Spleen (tissue), 11 donors: ENCODE results near the gene TMEM54. TPM values are rescaled to one million over a fixed set of nuclear protein-coding genes. Genes with fewer than 3 reads are reported as not detected.

Source experiments
- DNase-seq: peaks from one replicate; pipeline ENCODE4 v3.0.0-alpha.2; 2020
- H3K27ac ChIP-seq, 8 donors: fragments of 200-600 bp; sonication (generic) in 7 of 8; 1 replicate in 4 of 8; 2 replicates in 4 of 8; pipeline versions ENCODE4 v1.5.0 to v1.8.0; 2016 to 2021; ENCODE audit warnings: inconsistent platforms in 4 of 8, mild to moderate bottlenecking in 4 of 8, moderate library complexity in 1 of 8
- H3K27me3 ChIP-seq, 7 donors: fragments of 200-600 bp; sonication (generic) in 6 of 7; replicated peaks in 1 of 7; 1 replicate in 4 of 7; 2 replicates in 3 of 7; pipeline versions ENCODE4 v1.5.0 to v1.8.0; 2016 to 2021; ENCODE audit warnings: inconsistent platforms in 3 of 7, mild to moderate bottlenecking in 1 of 7
- H3K36me3 ChIP-seq, 6 donors: fragments of 200-600 bp; sonication (generic) in 5 of 6; 1 replicate in 4 of 6; 2 replicates in 2 of 6; pipeline versions ENCODE4 v1.5.0 to v1.8.0; 2016 to 2021; ENCODE audit warnings: inconsistent platforms in 2 of 6
- H3K4me1 ChIP-seq, 6 donors: fragments of 200-600 bp; sonication (generic) in 5 of 6; 1 replicate in 3 of 6; 2 replicates in 3 of 6; pipeline versions ENCODE4 v1.5.0 to v1.8.0; 2016 to 2021; ENCODE audit warnings: inconsistent platforms in 3 of 6
- H3K4me3 ChIP-seq, 8 donors: fragments of 200-600 bp; sonication (generic) in 7 of 8; 1 replicate in 4 of 8; 2 replicates in 4 of 8; pipeline versions ENCODE4 v1.5.0 to v1.8.0; 2016 to 2021; ENCODE audit warnings: inconsistent platforms in 4 of 8, mild to moderate bottlenecking in 4 of 8, moderate library complexity in 2 of 8
- H3K9me3 ChIP-seq, 8 donors: fragments of 200-600 bp; sonication (generic) in 7 of 8; 1 replicate in 4 of 8; 2 replicates in 4 of 8; pipeline versions ENCODE4 v1.5.0 to v1.8.0; 2016 to 2021; ENCODE audit warnings: inconsistent platforms in 4 of 8
- POLR2A ChIP-seq, 3 donors: fragments of 450-650 bp; IDR thresholded peaks; one replicate each; pipeline ENCODE4 v1.5.1; 2017; ENCODE audit warnings: antibody characterized with exemption in 3 of 3, mild to moderate bottlenecking in 1 of 3
- POLR2AphosphoS5 ChIP-seq, 3 donors: sonication (generic); formaldehyde crosslinking; IDR thresholded peaks; one replicate each; pipeline ENCODE4 v1.5.1; 2017; ENCODE audit warnings: antibody characterized with exemption in 3 of 3
- WGBS, 5 donors: extraction: QIAGEN DNeasy Blood & Tissue Kit in 3 of 5; methylation state at CpG; one replicate each; pipeline versions ENCODE4 v1.1.5 to v1.1.7; 2013 to 2018; 5-methylcytosine and 5-hydroxymethylcytosine counted together
- intact Hi-C: fragments of 100-400 bp; cut with DNase I; formaldehyde crosslinking; loops from one replicate; pipeline ENCODE4 v1.15.0; 2023; ENCODE audit warnings: low total_unique reads
- polyA plus RNA-seq, 3 donors: library from polyadenylated mRNA; stranded (reverse); fragments of 200-250 nt; gene quantifications; one replicate each; pipeline ENCODE4 v1.2.1, GENCODE V29; 2013
- total RNA-seq, 7 donors: library from RNA; depleted of rRNA in 3 of 7; stranded (reverse); fragments of >200 nt in 3 of 7; fragmentation: NEBNext Ultra II Directional in 4 of 7; extraction: Animal tissue kit (Norgen Biotek cat#: 25700) in 4 of 7; gene quantifications; one replicate each; pipeline versions ENCODE4 v1.1.0 to v1.2.1, GENCODE V29; 2016 to 2021
- TF ChIP-seq, protein P1 (sequence below), 11 experiments: fragments of 200-600 bp in 7 of 11; fragments of 450-650 bp in 4 of 11; sonication (generic) in 4 of 11; IDR thresholded peaks in 8 of 11; conservative IDR thresholded peaks in 3 of 11; 1 replicate in 7 of 11; 2 replicates in 4 of 11; pipeline versions ENCODE4 v1.4.0 to v1.8.0; 2016 to 2021; ENCODE audit warnings: antibody characterized with exemption in 11 of 11, inconsistent platforms in 4 of 11, mild to moderate bottlenecking in 1 of 11
- donor health status: healthy with polysubstance abuse.
- donor health status: DM: no; HTN: no; CAD: no; lungs with moderate emphysema.
- donor health status: DM: no; HTN: no; CAD: no.
- donor health status: Bipolar disorder and iron deficiency.
- donor health status: healthy.
- donor health status: DM: no; HTN: no; CAD: no.
- donor health status: DM: yes; HTN: yes; CAD: no.

TMEM54 gene
- total and polyA plus RNA-seq, 10 donors = 4.3 to 24.6 (median 11.5) TPM

DNA sequence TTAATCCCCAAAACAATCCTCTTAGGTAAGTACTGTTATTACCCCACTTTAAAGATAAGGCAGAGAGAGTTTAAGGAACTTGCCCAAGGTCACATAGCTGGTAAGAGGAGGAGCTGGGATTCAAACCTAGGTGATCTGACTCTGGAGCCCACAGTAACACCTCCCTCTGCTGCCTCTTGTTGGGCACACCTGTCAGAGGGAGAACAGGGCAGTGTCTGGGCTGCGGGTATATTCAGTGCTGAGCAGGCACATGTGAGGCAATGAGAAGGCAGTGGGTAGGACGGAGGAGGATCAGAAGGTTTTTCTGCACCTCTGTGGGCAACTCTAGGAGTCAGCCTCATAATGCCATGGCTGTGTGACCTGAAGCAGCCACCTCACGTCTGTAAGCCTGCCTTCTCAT is 13.1 kb downstream of the TMEM54 start:
- intact Hi-C loops = no loop called here
- no peak for DNase-seq
- Histone ChIP-seq H3K27ac (no peak overlapping the region), H3K27me3 (peaks cover 0 to 100% (median 56%) of the 10 kb centered on the region in 7 donors), H3K4me3 (no peak overlapping the region), H3K36me3 (no peaks in the 10 kb centered on the region), H3K4me1 (peaks cover 0 to 26% (median 16%) of the 10 kb centered on the region in 6 donors), H3K9me3 (no peaks in the 10 kb centered on the region)
- TF ChIP-seq, protein P1, sequence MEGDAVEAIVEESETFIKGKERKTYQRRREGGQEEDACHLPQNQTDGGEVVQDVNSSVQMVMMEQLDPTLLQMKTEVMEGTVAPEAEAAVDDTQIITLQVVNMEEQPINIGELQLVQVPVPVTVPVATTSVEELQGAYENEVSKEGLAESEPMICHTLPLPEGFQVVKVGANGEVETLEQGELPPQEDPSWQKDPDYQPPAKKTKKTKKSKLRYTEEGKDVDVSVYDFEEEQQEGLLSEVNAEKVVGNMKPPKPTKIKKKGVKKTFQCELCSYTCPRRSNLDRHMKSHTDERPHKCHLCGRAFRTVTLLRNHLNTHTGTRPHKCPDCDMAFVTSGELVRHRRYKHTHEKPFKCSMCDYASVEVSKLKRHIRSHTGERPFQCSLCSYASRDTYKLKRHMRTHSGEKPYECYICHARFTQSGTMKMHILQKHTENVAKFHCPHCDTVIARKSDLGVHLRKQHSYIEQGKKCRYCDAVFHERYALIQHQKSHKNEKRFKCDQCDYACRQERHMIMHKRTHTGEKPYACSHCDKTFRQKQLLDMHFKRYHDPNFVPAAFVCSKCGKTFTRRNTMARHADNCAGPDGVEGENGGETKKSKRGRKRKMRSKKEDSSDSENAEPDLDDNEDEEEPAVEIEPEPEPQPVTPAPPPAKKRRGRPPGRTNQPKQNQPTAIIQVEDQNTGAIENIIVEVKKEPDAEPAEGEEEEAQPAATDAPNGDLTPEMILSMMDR (IDR thresholded peaks at IDR 0.05 in 8 of 11, conservative IDR thresholded peaks at IDR 0.05 in 3 of 11) = no peak
- TF ChIP-seq POLR2AphosphoS5 (IDR thresholded peaks at IDR 0.05) (no peak), POLR2A (IDR thresholded peaks at IDR 0.05) (no peak)
- 62 to 87% (median 81%) methylated on average over 3 of the region's 3 CpGs for WGBS, 5 donors

DNA sequence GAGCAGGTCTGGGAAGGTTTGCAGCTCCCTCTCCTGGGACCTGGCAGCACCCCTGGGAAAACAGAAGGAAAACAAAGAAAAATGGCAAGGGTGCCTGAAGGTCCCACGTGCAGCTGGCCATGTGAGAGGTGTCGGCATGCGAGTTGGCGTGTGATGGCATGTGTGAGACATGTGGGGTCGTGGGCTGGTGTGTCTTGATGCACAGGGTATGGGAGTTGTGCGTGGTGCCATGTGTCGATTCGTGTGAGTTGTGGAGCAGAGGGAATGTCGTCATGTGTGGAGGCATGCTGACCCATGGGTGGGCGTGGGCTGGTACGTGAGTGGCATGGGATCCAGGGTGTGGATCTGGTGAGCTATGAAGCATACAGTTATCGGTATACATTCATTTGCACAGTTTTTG is 13.6 kb downstream of the TMEM54 start:
- H3K27ac ChIP-seq = no peak overlapping the region
- 75 to 80% (median 79%) methylated on average over 12 of the region's 12 CpGs for WGBS, 5 donors

DNA sequence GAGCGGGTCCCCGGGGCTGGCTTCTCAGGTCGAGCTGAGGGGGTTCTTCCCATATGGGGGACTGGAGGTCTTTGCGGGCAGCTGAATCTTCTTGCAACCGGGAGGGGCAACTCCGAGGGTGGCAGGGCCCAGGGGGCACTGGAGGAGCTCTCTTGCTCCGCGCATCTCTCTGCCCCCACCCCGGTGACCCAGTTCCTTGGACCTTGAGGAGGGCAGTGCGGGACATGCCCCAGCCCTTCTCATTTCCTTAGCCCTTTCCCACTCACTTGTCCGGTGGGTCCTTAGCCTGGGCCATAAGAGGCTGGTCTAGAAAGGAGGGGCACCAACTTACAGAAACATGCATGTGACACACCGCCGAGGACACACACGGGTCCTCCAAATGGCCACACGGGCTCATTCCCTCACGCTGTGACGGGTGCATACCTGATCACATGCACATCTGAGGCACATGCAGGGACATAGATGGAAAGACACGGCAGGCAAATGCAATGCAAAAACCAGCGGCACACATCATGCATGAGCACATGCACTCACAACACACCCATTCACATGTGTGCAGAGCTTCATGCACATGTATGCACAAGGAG is 14.3 kb downstream of the TMEM54 start:
- TF ChIP-seq, protein P1 (IDR thresholded peaks at IDR 0.05 in 8 of 11, conservative IDR thresholded peaks at IDR 0.05 in 3 of 11) = peak in 2 of 11 experiments; percentile 6 to 11
- TF ChIP-seq POLR2AphosphoS5 (IDR thresholded peaks at IDR 0.05) = no peak
- peaks cover 0 to 16% (median 9%) of the 10 kb centered on the region in 6 donors for H3K4me1 ChIP-seq
- H3K27me3 ChIP-seq = peaks cover 0 to 98% (median 46%) of the 10 kb centered on the region in 7 donors
- no peak overlapping the region for H3K27ac ChIP-seq
- no peaks in the 10 kb centered on the region for H3K9me3 ChIP-seq
- H3K4me3 ChIP-seq = peak overlapping the region in 1 of 8 donors; percentile 46
- no peaks in the 10 kb centered on the region for H3K36me3 ChIP-seq
- DNase-seq = no peak
- WGBS, 5 donors = 42 to 54% (median 45%) methylated on average over 15 to 19 of the region's 19 CpGs
- intact Hi-C loops = no loop called here

More for the DNA sequence above, 13.6 kb downstream of the TMEM54 start:
- intact Hi-C loops = no loop called here
- Histone ChIP-seq H3K36me3 (no peaks in the 10 kb centered on the region), H3K4me1 (peaks cover 0 to 21% (median 11%) of the 10 kb centered on the region in 6 donors), H3K27me3 (peaks cover 0 to 99% (median 51%) of the 10 kb centered on the region in 7 donors), H3K9me3 (no peaks in the 10 kb centered on the region), H3K4me3 (no peak overlapping the region)
- TF ChIP-seq POLR2AphosphoS5 (IDR thresholded peaks at IDR 0.05) = no peak
- no peak for DNase-seq

DNA sequence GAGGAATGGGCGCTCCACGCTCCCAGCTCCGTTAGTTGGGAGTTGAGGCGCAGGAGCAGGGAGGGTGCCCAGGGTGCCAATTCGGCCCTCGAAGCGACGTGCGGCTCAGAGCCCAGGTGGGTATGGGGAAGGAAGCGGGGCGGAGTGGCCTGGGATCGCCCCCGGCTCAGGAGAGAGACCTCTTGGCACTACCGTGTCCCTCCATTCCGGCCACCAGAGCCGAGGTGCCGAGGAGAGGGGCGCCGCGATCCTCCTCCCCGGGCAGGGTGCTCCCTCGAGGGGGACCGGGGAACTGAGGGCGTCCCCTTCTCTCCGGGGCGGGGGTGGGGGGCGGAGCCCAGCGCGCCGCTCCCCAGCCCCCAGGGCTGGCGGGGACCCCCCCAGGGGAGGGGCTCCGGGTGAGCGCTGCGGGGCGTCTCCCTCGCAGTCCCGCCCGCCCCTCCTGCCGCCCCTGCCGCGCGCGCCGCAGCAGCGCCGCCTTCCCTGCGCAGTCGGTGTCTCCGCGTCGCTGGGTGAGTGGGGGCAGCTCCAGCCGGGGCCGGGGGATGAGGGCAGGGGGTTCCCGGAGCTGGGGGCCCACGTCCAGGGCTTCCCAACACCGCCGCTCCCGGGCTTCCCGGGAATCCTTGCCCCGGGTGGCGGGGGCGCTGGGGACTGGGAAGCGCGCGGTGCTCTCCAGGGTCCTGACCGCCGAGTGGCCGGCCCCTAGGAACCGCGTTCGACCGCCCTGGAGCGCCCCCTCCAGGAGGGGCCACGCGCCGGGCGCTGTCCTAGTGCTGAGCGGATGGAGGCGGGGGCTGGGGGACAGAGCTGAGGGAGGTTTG is 15.0 kb downstream of the TMEM54 start, which contains the start of gene HPCA:
Gene HPCA (plus strand): TSS at position 488 of the 824 bp plus-strand sequence. CDS start 2,408 bp downstream, outside the sequence.
- H3K27me3 ChIP-seq = peaks cover 0 to 94% (median 45%) of the 10 kb centered on the region in 7 donors
- H3K4me1 ChIP-seq = peaks cover 0 to 16% (median 9%) of the 10 kb centered on the region in 6 donors
- intact Hi-C loops = no loop called here
- H3K9me3 ChIP-seq = no peaks in the 10 kb centered on the region
- H3K27ac ChIP-seq = no peak within 1 kb of the TSS
- WGBS, 5 donors = 3 to 5% (median 4%) methylated on average over 4 to 79 of the region's 79 CpGs
- peak within 1 kb of the TSS in 2 of 8 donors; percentile 5 to 46 for H3K4me3 ChIP-seq
- DNase-seq = no peak
- H3K36me3 ChIP-seq = no peaks in the 10 kb centered on the region
- no peak for TF ChIP-seq POLR2AphosphoS5 (IDR thresholded peaks at IDR 0.05)
- no peak for TF ChIP-seq POLR2A (IDR thresholded peaks at IDR 0.05)
- TF ChIP-seq, protein P1 (IDR thresholded peaks at IDR 0.05 in 8 of 11, conservative IDR thresholded peaks at IDR 0.05 in 3 of 11) = peak in 3 of 11 experiments; percentile 14 to 34 (median 34)
